ENCODE measurements around the gene MYOM1.

Gene MYOM1

DNA sequence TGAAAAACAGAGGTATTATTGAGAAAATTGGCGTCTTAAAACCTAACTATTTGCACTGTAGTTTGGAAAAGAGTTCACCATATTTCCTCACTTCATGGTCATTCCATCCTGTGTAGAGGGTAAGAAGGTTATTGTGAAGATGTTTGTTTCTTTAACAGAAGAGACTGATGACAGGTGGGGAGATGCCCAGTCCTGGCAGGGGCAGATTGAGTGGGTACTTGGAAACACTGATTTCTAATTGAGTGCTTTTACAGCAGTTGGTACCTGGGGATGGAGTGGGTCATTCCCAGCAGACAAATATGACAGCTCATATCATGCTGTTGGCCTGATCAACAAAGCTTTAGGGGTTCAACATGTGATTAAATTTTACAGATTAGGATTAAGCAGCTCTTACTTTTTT is 67.5 kb downstream of the MYOM1 start:
- H3K4me3 Mint-ChIP-seq = no peak overlapping the region
- no peak for DNase-seq (ENCODE audit: low spot score)
- H3K27me3 Mint-ChIP-seq (ENCODE audit: low read depth) = peaks cover 7% of the 10 kb centered on the region
- H3K36me3 Mint-ChIP-seq (ENCODE audit: low read depth) = no peaks in the 10 kb centered on the region
- H3K4me1 Mint-ChIP-seq (ENCODE audit: low read depth) = peaks cover 8% of the 10 kb centered on the region
- no peaks in the 10 kb centered on the region for H3K9me3 Mint-ChIP-seq
- H3K27ac Mint-ChIP-seq = no peak overlapping the region

DNA sequence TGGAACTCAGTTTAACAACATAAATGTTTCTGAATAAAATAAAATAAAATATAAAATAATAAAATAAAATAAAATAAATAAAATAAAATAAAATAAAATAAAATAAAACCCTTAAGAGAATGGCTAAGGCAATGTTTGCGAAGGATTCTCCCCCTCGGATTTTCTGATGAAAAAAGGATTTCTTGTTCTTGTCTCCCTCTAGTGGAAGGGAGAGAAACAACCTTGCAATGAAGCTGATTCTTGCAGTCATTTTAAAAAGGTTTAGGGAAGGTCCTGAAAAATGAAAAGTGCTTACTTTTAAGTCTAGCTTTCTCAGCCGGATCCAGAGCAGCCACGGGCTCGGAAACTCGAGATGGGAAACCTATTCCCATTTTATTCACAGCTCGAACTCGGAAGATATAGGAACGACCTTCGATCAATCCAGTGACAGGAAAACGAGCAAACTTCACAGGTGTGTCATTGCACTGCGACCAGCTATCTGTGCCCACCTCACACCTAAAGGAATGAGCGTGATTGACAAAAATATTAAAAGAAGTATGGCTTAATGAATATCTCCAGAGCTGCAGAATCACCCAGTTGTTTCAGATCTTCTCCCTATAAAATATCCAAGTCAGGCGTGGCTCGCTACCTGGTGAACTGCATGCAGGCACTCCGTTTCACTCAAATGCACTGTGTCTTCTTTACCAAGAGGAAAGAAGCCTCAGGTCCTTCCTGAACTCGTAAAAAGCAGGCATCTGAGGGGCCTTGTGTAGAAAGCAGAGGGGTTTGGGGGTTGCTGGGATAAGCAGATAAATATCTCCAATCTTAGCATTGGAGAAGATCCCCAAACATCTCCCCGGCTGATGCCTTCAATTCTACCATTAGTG is 68.1 kb downstream of the MYOM1 start:
- Mint-ChIP-seq H3K27ac (no peak overlapping the region), H3K4me3 (no peak overlapping the region), H3K9me3 (no peaks in the 10 kb centered on the region), H3K36me3 (ENCODE audit: low read depth) (no peaks in the 10 kb centered on the region), H3K4me1 (ENCODE audit: low read depth) (peaks cover 8% of the 10 kb centered on the region), H3K27me3 (ENCODE audit: low read depth) (peaks cover 7% of the 10 kb centered on the region)
- DNase-seq (ENCODE audit: low spot score) = no peak

- DNase-seq (ENCODE audit: low spot score) = no peak
- Mint-ChIP-seq H3K27me3 (ENCODE audit: low read depth) (peaks cover 4% of the 10 kb centered on the region), H3K27ac (no peak overlapping the region), H3K36me3 (ENCODE audit: low read depth) (no peaks in the 10 kb centered on the region), H3K4me1 (ENCODE audit: low read depth) (peaks cover 8% of the 10 kb centered on the region), H3K9me3 (no peaks in the 10 kb centered on the region), H3K4me3 (no peak overlapping the region)
These were observed 69.1 kb downstream of the MYOM1 start for GRCh38 chr18:3150688-3151087.

GRCh38 chr18:3150274-3150673 is 69.5 kb downstream of the MYOM1 start:
- no peaks in the 10 kb centered on the region for H3K36me3 Mint-ChIP-seq (ENCODE audit: low read depth)
- peaks cover 8% of the 10 kb centered on the region for H3K4me1 Mint-ChIP-seq (ENCODE audit: low read depth)
- no peak for DNase-seq (ENCODE audit: low spot score)
- H3K27me3 Mint-ChIP-seq (ENCODE audit: low read depth) = peaks cover 7% of the 10 kb centered on the region
- no peak overlapping the region for H3K4me3 Mint-ChIP-seq
- H3K27ac Mint-ChIP-seq = no peak overlapping the region
- H3K9me3 Mint-ChIP-seq = no peaks in the 10 kb centered on the region

DNA sequence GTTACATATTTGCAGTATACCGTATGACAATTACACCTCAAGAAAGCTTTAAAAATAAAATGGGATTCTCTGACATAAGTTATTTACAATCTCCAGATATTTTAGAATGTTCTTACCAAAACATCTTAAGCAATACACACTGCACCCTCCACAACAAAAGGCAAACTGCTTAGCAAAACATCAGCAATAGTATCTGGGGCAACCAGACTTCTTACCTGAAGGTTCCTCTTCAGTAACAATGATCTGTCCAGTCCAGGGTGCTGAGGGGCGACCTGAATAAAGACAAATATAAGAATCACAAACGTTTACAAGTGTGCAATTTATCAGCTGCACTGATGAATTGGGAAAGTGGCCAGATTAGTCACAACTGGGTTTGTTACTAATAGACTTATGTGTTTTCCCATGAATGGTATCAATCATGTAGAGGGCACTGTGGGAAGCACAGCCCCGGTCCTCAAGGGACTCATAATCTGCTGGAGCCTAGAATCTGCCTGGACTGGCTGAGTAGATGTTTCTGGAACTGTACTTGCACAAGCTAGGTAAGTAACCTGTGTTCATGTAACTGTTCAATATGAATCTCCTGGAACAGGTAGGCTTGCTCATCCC is 70.7 kb downstream of the MYOM1 start:
- DNase-seq (ENCODE audit: low spot score) = no peak
- no peaks in the 10 kb centered on the region for H3K36me3 Mint-ChIP-seq (ENCODE audit: low read depth)
- H3K4me1 Mint-ChIP-seq (ENCODE audit: low read depth) = peaks cover 8% of the 10 kb centered on the region
- no peaks in the 10 kb centered on the region for H3K9me3 Mint-ChIP-seq
- H3K27me3 Mint-ChIP-seq (ENCODE audit: low read depth) = peaks cover 7% of the 10 kb centered on the region
- H3K4me3 Mint-ChIP-seq = no peak overlapping the region
- H3K27ac Mint-ChIP-seq = no peak overlapping the region

DNA sequence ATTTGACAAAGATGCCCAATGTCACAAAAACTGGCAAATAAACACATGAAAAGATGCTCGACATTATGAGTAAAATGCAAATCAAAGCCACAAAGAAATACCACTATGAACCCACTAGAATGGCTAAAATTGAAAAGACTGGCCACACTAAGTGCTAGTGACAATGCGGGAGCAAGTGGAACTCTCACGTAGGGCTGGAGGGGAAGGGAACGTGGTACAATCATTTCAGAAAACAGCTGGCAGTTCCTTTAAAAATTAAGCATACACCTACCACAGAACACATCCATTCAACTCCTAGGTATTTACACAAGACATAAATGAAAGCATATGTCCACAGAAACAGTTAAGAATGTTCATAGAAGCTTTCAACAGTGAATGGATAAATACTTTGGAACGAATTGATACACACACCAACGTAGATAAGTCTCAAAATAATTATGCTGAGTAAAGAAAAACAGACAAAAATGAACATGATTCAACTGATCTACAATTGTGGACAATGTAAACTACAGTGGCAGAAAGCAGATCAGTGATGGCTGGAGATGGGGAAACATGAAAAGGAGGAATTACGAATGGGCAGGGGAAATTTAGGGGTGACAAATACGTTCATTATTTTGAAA is 71.7 kb downstream of the MYOM1 start:
- H3K4me1 Mint-ChIP-seq (ENCODE audit: low read depth) = peaks cover 8% of the 10 kb centered on the region
- H3K27ac Mint-ChIP-seq = no peak overlapping the region
- peaks cover 2% of the 10 kb centered on the region for H3K9me3 Mint-ChIP-seq
- peaks cover 7% of the 10 kb centered on the region for H3K27me3 Mint-ChIP-seq (ENCODE audit: low read depth)
- DNase-seq (ENCODE audit: low spot score) = no peak
- no peak overlapping the region for H3K4me3 Mint-ChIP-seq
- H3K36me3 Mint-ChIP-seq (ENCODE audit: low read depth) = no peaks in the 10 kb centered on the region

GRCh38 chr18:3140986-3141639 is 78.7 kb downstream of the MYOM1 start:
- peaks cover 9% of the 10 kb centered on the region for H3K9me3 Mint-ChIP-seq
- no peak for DNase-seq (ENCODE audit: low spot score)
- H3K27me3 Mint-ChIP-seq (ENCODE audit: low read depth) = peaks cover 4% of the 10 kb centered on the region
- no peaks in the 10 kb centered on the region for H3K36me3 Mint-ChIP-seq (ENCODE audit: low read depth)
- H3K4me3 Mint-ChIP-seq = no peak overlapping the region
- no peaks in the 10 kb centered on the region for H3K4me1 Mint-ChIP-seq (ENCODE audit: low read depth)
- no peak overlapping the region for H3K27ac Mint-ChIP-seq

- Mint-ChIP-seq H3K27me3 (ENCODE audit: low read depth) (peaks cover 2% of the 10 kb centered on the region), H3K27ac (no peak overlapping the region), H3K9me3 (peaks cover 9% of the 10 kb centered on the region), H3K36me3 (ENCODE audit: low read depth) (no peaks in the 10 kb centered on the region), H3K4me1 (ENCODE audit: low read depth) (no peaks in the 10 kb centered on the region), H3K4me3 (no peak overlapping the region)
- no peak for DNase-seq (ENCODE audit: low spot score)
These were observed 79.4 kb downstream of the MYOM1 start for GRCh38 chr18:3140342-3140741.

GRCh38 chr18:3139406-3139805 is 80.4 kb downstream of the MYOM1 start:
- peaks cover 2% of the 10 kb centered on the region for H3K27me3 Mint-ChIP-seq (ENCODE audit: low read depth)
- H3K4me3 Mint-ChIP-seq = no peak overlapping the region
- H3K36me3 Mint-ChIP-seq (ENCODE audit: low read depth) = no peaks in the 10 kb centered on the region
- no peak overlapping the region for H3K27ac Mint-ChIP-seq
- H3K4me1 Mint-ChIP-seq (ENCODE audit: low read depth) = no peaks in the 10 kb centered on the region
- peaks cover 9% of the 10 kb centered on the region for H3K9me3 Mint-ChIP-seq
- DNase-seq (ENCODE audit: low spot score) = no peak

GRCh38 chr18:3138274-3138975 is 81.3 kb downstream of the MYOM1 start:
- H3K4me3 Mint-ChIP-seq = no peak overlapping the region
- H3K27ac Mint-ChIP-seq = no peak overlapping the region
- no peaks in the 10 kb centered on the region for H3K4me1 Mint-ChIP-seq (ENCODE audit: low read depth)
- DNase-seq (ENCODE audit: low spot score) = no peak
- H3K9me3 Mint-ChIP-seq = peaks cover 9% of the 10 kb centered on the region
- H3K27me3 Mint-ChIP-seq (ENCODE audit: low read depth) = peaks cover 2% of the 10 kb centered on the region
- H3K36me3 Mint-ChIP-seq (ENCODE audit: low read depth) = no peaks in the 10 kb centered on the region

DNA sequence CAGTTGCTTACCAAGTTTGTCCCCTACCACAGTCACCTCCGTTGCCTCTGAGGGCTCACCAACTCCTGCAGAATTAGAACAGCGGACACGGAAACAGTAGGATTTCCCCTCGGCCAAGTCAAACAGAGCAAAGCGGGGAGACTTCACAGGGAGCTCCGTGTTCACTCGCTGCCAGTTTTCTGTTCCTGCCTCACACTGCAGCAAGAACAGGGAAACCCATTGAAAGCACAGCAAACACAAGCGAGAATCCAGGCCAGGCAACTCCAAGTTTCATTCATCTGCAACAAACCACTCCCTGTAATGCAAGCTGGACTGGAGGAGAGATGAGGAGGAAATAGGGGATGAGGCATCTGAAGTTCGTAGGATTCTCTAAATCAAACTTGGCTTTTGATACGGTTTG is 84.2 kb downstream of the MYOM1 start:
- Mint-ChIP-seq H3K27ac (no peak overlapping the region), H3K9me3 (no peaks in the 10 kb centered on the region), H3K27me3 (ENCODE audit: low read depth) (no peaks in the 10 kb centered on the region), H3K4me1 (ENCODE audit: low read depth) (no peaks in the 10 kb centered on the region), H3K36me3 (ENCODE audit: low read depth) (no peaks in the 10 kb centered on the region), H3K4me3 (no peak overlapping the region)
- no peak for DNase-seq (ENCODE audit: low spot score)

GRCh38 chr18:3132700-3133099 is 87.1 kb downstream of the MYOM1 start:
- peaks cover 10% of the 10 kb centered on the region for H3K4me1 Mint-ChIP-seq (ENCODE audit: low read depth)
- no peak for DNase-seq (ENCODE audit: low spot score)
- peaks cover 3% of the 10 kb centered on the region for H3K27me3 Mint-ChIP-seq (ENCODE audit: low read depth)
- H3K4me3 Mint-ChIP-seq = no peak overlapping the region
- H3K9me3 Mint-ChIP-seq = no peaks in the 10 kb centered on the region
- no peaks in the 10 kb centered on the region for H3K36me3 Mint-ChIP-seq (ENCODE audit: low read depth)
- no peak overlapping the region for H3K27ac Mint-ChIP-seq

- H3K4me1 Mint-ChIP-seq (ENCODE audit: low read depth) = peaks cover 10% of the 10 kb centered on the region
- no peak overlapping the region for H3K4me3 Mint-ChIP-seq
- DNase-seq (ENCODE audit: low spot score) = no peak
- no peak overlapping the region for H3K27ac Mint-ChIP-seq
- no peaks in the 10 kb centered on the region for H3K9me3 Mint-ChIP-seq
- H3K27me3 Mint-ChIP-seq (ENCODE audit: low read depth) = peaks cover 3% of the 10 kb centered on the region
- H3K36me3 Mint-ChIP-seq (ENCODE audit: low read depth) = no peaks in the 10 kb centered on the region
These were observed 89.4 kb downstream of the MYOM1 start for GRCh38 chr18:3130344-3130743.
